TTC549 (cell line): ENCODE results near the gene TAS2R60.
"Not testable (repeated sequence)": the region's sequence is repeated elsewhere in the genome, so short reads cannot be mapped to it uniquely, and the experiment has no call there.

Source experiments
- FAIRE-seq: peaks from 2 replicates; lab custom pipeline; 2012; peaks lifted over from hg19 to GRCh38; lab: Jason Lieb, UNC

Gene TAS2R60

GRCh38 chr7:143443153-143443552 is at the start of gene TAS2R60:
Gene TAS2R60, plus strand, starts transcription at chr7:143443453. Its CDS starts 0 bp downstream, at chr7:143443453.
- no peak for FAIRE-seq

DNA sequence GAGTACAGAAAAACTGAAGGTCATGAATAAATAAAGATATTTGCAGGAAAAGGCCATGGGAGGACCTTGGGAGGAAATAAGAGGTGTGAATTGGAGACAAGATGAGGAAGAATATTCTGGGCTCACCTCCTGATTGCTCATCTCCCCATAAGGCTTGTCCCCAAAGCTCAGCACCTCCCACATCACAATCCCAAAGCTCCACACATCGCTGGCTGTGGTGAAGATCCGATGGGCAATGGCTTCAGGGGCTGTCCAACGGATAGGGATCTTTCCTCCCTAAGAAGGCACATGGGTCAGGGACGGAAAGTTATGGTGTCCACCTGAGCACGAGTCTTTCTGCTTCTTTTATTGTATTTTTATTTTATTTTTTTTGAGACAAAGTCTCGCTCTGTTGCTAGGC is 49.2 kb upstream of the TAS2R60 start:
- no peak for FAIRE-seq

DNA sequence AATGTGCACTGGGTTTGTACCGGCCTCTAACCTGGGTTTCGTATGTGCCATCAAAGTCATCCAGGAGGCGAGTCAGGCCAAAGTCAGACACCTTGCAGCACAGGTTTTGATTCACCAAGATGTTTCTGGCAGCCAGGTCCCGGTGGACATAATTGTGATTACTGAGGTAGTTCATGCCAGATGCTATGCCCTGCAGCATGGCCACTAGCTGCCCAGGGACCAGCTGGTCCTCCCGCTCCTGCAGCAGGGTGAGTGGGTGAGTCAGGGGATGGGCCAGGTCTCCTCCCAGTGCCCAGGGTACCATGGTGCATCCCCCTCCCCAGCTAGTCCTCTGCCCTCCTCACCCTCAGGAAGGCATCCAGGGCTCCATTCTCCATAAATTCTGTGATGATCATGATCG is 48.5 kb upstream of the TAS2R60 start:
- FAIRE-seq = no peak

- FAIRE-seq = no peak
Observed at GRCh38 chr7:143395187-143396149, 47.8 kb upstream of the TAS2R60 start.

DNA sequence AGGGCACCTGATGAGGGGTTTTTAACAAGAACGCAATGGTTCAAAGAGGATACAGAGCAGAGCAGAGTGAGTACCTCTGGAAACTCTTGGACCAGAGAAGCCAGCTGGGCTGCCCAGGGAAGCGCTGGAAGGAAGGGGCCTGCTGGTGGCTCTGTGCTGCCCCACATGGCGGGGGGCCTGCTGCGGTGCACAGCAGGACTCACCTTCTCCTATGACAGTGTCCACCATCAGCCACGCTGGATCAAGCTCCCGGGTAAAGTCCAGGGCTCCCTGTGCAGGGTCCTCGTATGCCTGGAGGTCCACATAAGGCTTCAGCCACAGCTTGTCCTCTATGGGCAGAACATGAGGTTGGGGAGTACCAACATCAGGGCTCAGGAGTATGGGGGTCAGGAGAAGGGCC is 47.1 kb upstream of the TAS2R60 start:
- no peak for FAIRE-seq

GRCh38 chr7:143396625-143397556 is 46.4 kb upstream of the TAS2R60 start:
- no peak for FAIRE-seq

DNA sequence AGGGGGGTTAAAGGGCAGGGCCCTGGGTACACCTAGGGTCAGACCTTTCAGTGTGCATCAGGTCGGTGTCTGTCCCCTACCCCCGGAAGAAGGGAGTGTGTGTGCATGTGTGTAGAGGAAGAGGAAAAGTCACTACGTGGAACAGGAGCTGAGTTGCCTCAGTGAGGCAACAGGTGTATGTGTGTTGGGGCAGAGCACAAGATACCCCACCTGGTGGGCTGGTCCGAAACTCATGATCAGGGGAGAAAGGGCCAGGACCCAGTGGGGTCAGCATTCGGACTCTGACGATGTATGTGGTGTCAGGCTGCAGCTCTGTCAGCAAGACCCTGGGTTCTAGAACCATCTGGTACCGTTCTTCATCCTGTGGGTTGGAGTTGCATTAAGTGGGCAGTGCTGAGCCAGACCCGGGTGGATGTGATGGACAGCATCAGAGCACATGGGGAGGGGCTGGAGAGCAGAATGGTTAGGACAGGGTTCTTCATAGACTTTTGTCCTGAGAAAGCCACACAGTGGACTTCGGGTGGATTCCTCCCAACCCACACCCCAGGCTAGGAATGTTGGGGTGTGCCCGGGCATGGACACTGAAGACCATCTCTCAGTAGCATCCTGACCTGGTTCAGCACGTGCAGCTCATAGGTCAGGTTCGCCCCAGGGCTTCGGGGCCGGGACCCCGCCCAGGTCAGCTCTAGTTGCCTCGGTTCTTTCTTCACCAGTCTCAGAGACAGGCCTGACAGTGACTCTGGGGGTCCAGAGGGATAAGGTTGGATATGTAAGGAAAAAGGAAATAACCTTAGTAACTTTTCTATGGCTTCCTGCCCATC is 45.3 kb upstream of the TAS2R60 start:
- no peak for FAIRE-seq

DNA sequence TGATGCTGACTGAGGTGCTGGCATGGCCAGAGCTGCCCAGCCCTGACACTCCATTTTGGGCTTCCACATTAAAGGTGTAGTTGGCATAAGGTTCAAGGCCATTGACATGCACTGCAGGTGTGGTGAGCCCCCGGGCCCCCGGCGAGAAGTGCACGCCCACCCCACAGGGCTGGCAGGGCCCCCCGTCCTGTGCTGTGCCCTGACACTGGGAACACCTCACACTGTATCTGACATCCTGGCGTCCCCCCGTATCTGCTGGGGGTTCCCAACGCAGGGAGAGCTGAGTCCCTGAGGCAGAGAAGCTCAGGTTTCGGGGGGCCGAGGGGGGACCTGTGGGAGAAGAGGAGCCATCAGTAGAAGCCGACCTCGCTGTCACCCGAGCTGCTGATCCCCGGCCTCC is 44.6 kb upstream of the TAS2R60 start:
- no peak for FAIRE-seq

DNA sequence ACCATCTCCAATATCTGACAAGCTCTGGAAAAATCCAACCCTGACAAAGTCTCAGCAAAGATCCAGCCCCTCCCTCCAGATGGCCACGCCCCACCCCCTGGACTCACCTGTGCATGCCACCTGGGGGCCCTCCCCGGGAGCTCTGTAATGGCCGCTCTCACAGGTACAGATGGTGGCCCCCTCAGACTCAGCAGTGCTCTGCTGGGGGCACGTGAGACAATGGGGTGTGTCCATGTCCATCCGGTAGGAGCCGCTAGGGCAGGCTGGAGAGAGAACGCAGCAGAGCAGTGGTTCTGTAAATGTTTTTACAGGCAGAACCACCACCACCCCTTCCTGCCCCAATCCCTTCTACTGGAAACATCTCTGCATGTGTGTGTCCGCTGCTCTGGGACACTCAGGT is 44.1 kb upstream of the TAS2R60 start:
- no peak for FAIRE-seq

GRCh38 chr7:143399642-143400041 is 43.6 kb upstream of the TAS2R60 start:
- no peak for FAIRE-seq

- FAIRE-seq = no peak
Observed at GRCh38 chr7:143401265-143401664, 42.0 kb upstream of the TAS2R60 start.

DNA sequence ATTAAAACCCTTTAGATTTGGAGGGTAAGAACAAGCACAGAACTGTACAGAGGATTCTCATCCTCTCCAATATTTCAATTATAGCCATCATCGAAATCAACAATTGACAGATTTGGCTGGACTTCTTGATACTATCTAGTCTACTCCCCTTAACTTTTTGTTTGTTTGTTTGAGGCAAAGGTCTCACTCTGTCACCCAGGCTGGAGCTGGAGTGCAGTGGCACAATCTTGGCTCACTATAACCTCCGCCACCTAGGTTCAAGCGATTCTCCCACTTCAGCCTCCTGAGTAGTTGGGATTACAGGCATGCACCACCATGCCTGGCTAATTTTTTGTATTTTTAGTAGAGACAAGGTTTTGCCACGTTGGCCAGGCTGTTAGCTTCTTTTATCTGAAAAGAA is 41.0 kb upstream of the TAS2R60 start:
- FAIRE-seq = not testable (repeated sequence)

DNA sequence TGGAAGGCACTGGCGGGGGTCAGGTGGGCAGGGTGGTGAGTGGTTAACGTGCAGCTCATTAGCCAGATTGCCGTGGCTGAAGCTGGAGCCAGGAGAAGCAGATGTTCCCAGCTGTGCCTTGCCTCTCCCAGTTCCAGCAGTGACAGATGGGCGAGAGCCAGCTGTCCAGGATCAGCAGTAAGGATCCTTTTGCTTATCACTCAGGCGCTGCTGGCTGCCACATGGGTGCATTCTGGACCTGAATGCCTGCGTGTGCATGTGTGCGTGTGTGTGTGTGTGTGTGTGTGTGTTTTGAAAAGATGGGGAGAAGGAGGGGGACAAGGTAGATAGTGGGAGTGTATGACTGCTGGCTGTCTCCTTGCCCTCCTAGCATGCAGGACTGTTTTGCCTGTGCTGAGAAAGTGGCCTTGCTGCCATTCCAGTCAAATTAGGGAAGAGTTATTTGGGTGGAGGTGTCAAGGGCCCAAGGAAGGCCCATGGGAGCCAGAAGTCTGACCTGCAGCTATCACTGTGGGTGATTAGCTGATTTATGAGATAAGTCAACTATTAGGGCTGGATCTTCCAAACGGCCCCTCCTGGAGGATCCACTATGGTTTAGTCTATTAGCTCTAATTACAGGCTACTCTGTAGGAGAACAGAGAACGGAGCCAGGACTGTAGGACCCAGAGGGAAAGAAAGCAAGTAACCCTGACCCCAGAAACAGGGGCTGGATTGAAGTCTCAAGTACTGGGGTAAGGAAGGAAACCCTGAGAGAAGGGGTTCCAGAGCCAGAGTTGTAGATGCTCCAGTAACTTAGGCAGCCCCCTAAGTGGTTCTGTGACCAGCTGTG is 37.9 kb upstream of the TAS2R60 start:
- no peak for FAIRE-seq

GRCh38 chr7:143406002-143406357 is 37.3 kb upstream of the TAS2R60 start:
- FAIRE-seq = no peak

DNA sequence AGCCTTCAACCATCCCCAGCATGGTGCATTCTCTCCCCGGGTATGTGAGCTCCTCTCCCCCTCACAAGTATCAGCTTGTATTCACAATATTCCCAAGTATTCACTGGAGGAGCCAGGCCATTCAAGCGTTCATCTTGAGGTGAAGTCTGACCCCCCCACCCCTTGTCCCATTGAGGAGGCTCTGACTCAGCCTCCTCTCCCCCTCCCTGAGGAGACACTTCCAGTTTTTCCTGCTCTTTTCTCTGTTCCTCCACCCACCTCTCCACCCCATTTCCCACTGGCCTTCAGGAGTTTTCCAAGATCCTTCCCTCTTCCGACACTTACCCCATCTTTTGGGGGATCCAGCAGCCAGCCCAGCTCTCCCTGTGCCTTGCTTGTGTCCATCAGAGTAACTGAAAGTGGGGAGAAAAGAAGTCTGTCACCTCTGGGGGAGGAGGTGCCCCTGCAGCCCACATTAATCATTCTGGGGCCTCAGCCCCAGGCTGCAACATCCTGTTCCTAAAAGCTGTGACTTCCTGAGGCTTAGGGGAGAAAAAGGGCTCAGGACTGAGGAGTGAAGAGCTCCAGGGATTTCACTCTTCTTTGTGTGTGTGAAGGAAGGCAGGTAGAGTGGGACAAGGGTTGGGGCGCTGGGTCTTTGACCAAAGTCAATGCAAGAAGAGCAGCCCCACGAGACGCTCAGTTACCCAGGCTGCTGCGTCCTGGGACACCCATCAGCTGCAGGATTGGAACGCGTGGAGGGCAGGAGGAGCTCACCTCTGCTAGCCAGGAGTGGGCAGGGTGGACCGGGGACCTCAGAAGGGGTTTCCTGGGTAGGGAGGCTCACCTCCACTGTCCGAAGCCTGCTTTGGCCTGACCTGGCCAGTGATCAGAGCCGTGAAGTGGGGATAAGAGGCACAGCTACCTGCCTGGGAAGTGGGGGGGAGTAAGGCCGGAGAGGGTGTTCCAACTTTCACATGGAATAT is 35.7 kb upstream of the TAS2R60 start:
- no peak for FAIRE-seq

GRCh38 chr7:143408252-143408685 is 35.0 kb upstream of the TAS2R60 start:
- no peak for FAIRE-seq

- FAIRE-seq = no peak
Observed at GRCh38 chr7:143408686-143409561, 34.3 kb upstream of the TAS2R60 start, which contains the start of gene EPHA1. Gene EPHA1, minus strand, starts transcription at chr7:143408856. Its CDS starts 51 bp downstream, at chr7:143408805.

- no peak for FAIRE-seq
Observed at GRCh38 chr7:143410521-143411004, 32.7 kb upstream of the TAS2R60 start.
